Activated T-helper 2 cell treated with anti-CD3 and anti-CD28 coated beads, Interferon-gamma antibody, Interleukin-2, Interleukin-4, amounts not matched to agents 10 μg/mL and 5 μg/mL and 100 μg/mL, durations not matched to agents 14 hours and 24 hours and 36 hours (primary cell): ENCODE results near the gene GNPTG. TPM values are rescaled to one million over a fixed set of nuclear protein-coding genes. Genes with fewer than 3 reads are reported as not detected.

Experiments
- DNase-seq: peaks from one replicate; pipeline ENCODE4 v3.0.0; 2021; ENCODE audit warnings: low spot score
- H3K27ac Mint-ChIP-seq: one replicate; pipeline ENCODE4 v1.8.0; 2021; ENCODE audit warnings: mixed read lengths
- H3K27me3 Mint-ChIP-seq: one replicate; pipeline ENCODE4 v1.8.0; 2021; ENCODE audit warnings: low read depth, mixed read lengths
- H3K36me3 Mint-ChIP-seq: one replicate; pipeline ENCODE4 v1.8.0; 2021; ENCODE audit warnings: low read depth, mixed read lengths
- H3K4me1 Mint-ChIP-seq: one replicate; pipeline ENCODE4 v1.8.0; 2021; ENCODE audit warnings: low read depth, mixed read lengths
- H3K4me3 Mint-ChIP-seq: one replicate; pipeline ENCODE4 v1.8.0; 2021; ENCODE audit warnings: low read depth, mild to moderate bottlenecking, moderate library complexity, mixed read lengths
- H3K9me3 Mint-ChIP-seq: one replicate; pipeline ENCODE4 v1.8.0; 2021; ENCODE audit warnings: mixed read lengths
- intact Hi-C: fragments of 100-400 bp; cut with micrococcal nuclease; formaldehyde crosslinking; loops from one replicate; pipeline ENCODE4 v1.15.1; 2023
- total RNA-seq: library from RNA; stranded (reverse); gene quantifications from 2 replicates; pipeline ENCODE4 v1.2.3, GENCODE V29; 2022

The GNPTG gene
- total RNA-seq, 1 donor from 2014 or later: 24.1 TPM

DNA sequence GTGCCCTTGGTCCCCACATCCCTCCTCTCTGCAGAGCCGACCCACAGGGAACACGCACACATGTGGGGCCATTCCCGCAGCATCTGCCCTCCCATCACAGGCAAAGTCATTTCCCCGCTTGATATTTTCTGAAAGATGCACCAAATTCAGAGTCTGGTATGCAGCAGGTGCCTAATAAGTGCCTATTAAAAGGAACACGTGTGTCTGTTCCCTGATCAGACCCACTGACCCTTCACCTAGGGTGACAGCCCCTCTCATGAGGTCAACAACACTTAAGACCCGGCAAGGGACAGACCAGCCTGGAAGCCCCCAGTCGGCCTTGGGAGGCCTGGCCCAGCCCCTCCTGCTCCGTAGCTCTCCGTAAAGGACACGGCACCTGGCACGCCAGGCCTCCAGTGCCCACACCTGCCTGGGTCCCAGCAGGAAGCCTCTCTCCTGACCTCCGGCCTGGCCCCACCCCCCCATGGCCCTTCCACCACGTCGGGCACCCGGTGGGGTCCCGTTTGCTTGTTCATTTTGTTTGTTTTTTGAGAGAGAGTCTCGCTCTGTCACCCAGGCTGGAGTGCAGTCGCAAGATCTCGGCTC lies 42.7 kb downstream of the GNPTG start:
- H3K9me3 Mint-ChIP-seq: no peaks in the 10 kb centered on the region
- no peaks in the 10 kb centered on the region for H3K27me3 Mint-ChIP-seq
- no peaks in the 10 kb centered on the region for H3K4me1 Mint-ChIP-seq
- intact Hi-C loops: no loop called here
- H3K27ac Mint-ChIP-seq: no peak overlapping the region
- no peak overlapping the region for H3K4me3 Mint-ChIP-seq
- no peak for DNase-seq
- peaks cover 22% of the 10 kb centered on the region for H3K36me3 Mint-ChIP-seq

DNA sequence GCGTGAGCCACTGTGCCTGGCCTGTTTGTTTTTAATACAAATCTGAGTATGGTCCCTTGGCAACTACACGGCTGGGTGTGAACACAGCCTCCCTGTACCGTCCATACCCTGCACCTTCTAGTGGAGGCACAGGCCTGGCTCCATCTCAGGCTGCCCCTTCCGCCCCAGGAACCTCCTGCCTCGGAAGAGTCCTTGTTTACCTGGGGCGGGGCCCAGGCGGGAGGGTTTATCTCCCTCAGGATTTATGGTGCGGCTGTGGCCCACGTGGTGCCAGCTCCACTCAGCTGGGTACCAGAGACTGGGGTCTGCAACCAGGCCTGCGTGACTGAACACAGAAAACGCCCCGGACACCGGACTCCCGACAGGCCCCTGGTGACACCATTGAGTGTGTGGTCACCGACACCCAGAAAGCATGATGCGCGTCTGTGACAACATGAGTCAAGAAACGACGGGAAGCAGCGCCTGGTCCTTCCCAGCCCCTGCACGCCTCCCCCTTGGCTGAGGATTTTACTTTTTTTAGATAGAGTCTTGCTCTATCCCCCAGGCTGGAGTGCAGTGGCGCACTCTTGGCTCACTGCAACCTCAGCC lies 43.8 kb downstream of the GNPTG start:
- intact Hi-C loops: no loop called here
- no peak overlapping the region for H3K4me3 Mint-ChIP-seq
- no peak overlapping the region for H3K27ac Mint-ChIP-seq
- no peaks in the 10 kb centered on the region for H3K9me3 Mint-ChIP-seq
- no peaks in the 10 kb centered on the region for H3K27me3 Mint-ChIP-seq
- no peak for DNase-seq
- no peaks in the 10 kb centered on the region for H3K4me1 Mint-ChIP-seq
- H3K36me3 Mint-ChIP-seq: peaks cover 17% of the 10 kb centered on the region

DNA sequence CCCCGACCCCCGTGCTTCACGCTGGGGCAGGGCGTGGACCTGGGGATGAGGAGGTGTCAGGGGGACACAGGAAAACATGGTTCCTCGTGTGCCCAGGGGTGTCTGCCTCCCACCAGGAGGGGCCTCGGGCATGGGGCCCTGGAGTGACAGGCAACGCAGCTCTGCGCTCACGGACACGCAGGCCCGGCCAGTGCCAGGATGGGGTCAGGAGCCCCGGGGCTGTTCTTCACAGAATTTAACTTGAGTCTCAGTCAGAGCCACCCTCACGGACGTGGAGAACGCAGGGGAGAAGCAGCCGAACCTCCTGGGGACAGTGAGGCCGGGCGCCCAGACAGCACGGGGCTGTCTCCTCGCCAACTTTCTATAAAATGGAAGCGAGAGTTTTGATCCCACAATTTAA lies 46.0 kb downstream of the GNPTG start:
- no peaks in the 10 kb centered on the region for H3K4me1 Mint-ChIP-seq
- H3K36me3 Mint-ChIP-seq: peaks cover 23% of the 10 kb centered on the region
- H3K9me3 Mint-ChIP-seq: no peaks in the 10 kb centered on the region
- DNase-seq: no peak
- H3K4me3 Mint-ChIP-seq: no peak overlapping the region
- intact Hi-C loops: loop anchor here (1.0 kb wide), 1 partner anchor 39 kb away; no protein-coding TSS in a partner anchor
- no peaks in the 10 kb centered on the region for H3K27me3 Mint-ChIP-seq
- H3K27ac Mint-ChIP-seq: no peak overlapping the region

DNA sequence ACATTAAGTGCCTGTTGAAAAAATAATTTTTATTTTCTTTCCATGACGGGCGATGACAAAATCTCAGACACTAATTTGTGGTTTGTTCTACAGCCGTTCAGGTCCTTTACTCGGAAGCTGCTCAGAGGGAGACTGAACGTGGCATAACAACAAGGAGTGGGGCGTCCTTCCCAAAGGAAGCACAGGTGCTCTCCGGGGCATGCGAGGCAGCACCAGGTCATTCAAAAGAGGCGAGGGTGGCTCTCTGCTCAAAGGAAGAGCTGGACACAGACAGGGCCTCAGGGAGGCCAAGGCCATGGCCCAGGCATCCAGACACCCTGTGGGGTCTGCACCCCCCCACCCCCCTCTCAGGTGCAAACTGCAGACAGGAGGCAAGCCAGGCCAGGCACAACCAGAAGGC lies 46.6 kb downstream of the GNPTG start:
- H3K9me3 Mint-ChIP-seq: no peaks in the 10 kb centered on the region
- intact Hi-C loops: loop anchor here (1.0 kb wide), 1 partner anchor 40 kb away; no protein-coding TSS in a partner anchor
- H3K27me3 Mint-ChIP-seq: no peaks in the 10 kb centered on the region
- H3K27ac Mint-ChIP-seq: no peak overlapping the region
- peaks cover 22% of the 10 kb centered on the region for H3K36me3 Mint-ChIP-seq
- H3K4me1 Mint-ChIP-seq: no peaks in the 10 kb centered on the region
- DNase-seq: no peak
- H3K4me3 Mint-ChIP-seq: no peak overlapping the region

DNA sequence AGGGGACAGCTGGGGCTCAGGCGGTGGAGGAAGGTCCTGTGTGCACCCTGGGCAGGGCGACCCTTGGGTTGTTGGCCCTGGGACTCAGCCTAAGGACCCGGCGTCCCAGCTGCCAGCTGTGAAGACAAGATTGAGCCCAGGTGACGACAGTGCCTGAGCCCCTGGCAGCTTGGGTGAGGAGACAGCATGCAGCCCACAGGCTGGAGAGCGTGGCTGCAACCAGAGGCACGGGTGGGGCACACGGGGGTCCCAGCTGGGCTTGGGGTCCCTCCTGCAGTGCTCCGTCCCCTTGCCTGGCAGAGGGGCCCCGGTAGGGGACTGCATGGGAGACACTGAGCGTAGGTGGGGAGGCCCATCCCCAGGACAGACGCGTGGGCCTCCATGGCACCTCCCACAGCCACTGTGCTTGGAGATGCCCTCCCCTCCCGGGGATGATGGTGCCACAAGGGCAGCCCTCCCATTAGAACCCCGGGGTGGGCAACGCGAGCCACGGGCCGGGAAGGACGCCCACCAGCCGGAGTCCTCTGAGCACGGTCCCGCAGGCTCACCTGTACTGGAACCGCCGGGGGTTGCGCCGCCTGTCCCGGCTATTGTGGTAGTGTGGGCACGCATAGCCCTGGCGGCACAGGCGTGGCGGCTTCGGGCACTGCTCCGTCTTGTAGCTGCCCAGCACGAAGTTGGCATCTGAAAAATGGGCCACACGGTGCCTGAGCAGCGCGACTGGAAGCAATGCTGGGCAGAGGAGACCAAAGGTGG lies 47.3 kb downstream of the GNPTG start:
- no peak for DNase-seq
- Mint-ChIP-seq H3K4me3 (no peak overlapping the region), H3K9me3 (no peaks in the 10 kb centered on the region), H3K36me3 (peaks cover 22% of the 10 kb centered on the region), H3K4me1 (no peaks in the 10 kb centered on the region), H3K27me3 (no peaks in the 10 kb centered on the region), H3K27ac (no peak overlapping the region)
- intact Hi-C loops: loop anchor here (1.0 kb wide), 1 partner anchor 41 kb away; no protein-coding TSS in a partner anchor

DNA sequence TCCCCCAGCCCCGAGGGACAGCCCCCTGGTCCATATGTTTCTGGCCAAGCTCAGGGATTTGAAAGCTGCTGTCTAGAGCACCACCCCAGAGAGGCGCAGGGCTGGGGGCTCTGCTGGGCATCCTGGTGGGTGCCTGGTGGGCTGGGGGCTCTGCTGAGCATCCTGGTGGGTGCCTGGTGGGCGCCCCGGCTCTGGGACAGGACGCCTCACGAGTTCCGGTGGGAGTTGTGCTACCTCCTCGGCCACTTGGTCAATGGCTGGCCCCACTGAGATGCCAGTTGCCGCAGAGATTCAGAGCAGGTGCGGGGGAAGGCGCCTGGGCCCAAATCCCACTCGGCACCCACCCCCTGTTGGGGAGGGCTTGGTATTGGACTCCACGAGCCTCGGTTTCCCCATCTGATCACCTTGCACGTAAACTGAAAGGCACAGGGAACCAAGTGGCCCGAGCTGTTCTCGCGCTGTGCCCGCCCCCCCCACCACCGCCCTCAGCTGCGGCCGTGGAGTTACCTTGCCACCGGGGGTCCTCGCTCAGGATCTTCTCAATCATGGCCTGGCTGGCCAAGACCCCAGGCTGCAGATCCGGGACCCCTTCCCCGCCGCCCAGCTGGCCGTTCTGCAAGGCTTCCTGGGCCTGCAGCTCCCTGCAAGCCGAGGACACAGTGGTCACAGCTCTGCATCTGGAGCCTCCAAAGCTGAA lies 49.5 kb downstream of the GNPTG start:
- no peak for DNase-seq
- H3K4me1 Mint-ChIP-seq: no peaks in the 10 kb centered on the region
- H3K27ac Mint-ChIP-seq: no peak overlapping the region
- no peaks in the 10 kb centered on the region for H3K27me3 Mint-ChIP-seq
- no peak overlapping the region for H3K4me3 Mint-ChIP-seq
- intact Hi-C loops: no loop called here
- peaks cover 22% of the 10 kb centered on the region for H3K36me3 Mint-ChIP-seq
- no peaks in the 10 kb centered on the region for H3K9me3 Mint-ChIP-seq

DNA sequence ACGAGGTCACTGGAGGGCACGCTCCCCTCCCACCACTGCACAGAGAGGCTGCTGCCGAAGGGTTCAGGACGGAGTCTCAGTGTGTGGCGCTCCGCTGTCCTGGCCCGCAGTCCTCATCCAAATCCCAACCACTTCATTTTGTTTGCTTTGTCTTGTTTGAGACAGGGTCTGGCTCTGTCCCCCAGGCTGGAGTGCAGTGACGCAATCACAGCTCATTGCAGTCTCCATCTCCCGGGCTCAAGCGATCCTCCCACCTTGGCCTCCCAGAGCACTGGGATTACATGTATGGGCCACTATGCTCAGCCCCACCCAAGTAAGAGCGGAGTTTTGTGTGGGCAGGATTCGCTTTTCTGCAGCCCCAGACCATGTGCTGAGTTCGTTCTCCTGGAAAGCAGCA lies 50.0 kb downstream of the GNPTG start:
- Mint-ChIP-seq H3K4me3 (no peak overlapping the region), H3K36me3 (peaks cover 21% of the 10 kb centered on the region), H3K9me3 (no peaks in the 10 kb centered on the region), H3K27me3 (no peaks in the 10 kb centered on the region), H3K4me1 (no peaks in the 10 kb centered on the region), H3K27ac (no peak overlapping the region)
- intact Hi-C loops: no loop called here
- DNase-seq: no peak

DNA sequence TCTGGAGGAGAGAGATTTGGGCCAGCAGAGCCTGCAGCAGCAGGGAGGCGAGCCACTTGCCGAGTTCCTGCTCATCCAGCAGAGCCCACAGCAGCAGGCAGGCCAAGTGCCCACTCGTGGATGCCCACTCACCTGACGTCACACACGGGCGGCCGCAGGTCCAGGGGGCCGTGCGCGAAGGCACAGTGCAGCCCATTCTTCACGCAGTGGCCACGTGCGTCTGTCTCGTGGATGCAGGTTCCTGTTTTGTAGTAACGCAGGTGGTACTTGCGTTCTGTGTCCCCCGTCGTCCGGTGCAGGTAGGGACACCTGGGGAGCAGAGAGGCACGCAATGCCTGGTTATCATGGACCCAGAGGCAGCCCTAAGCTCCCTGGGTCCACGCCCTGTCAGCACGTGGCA lies 51.3 kb downstream of the GNPTG start:
- H3K4me1 Mint-ChIP-seq: peaks cover 2% of the 10 kb centered on the region
- H3K9me3 Mint-ChIP-seq: no peaks in the 10 kb centered on the region
- no peak overlapping the region for H3K4me3 Mint-ChIP-seq
- intact Hi-C loops: no loop called here
- no peak for DNase-seq
- H3K36me3 Mint-ChIP-seq: peaks cover 19% of the 10 kb centered on the region
- no peaks in the 10 kb centered on the region for H3K27me3 Mint-ChIP-seq
- no peak overlapping the region for H3K27ac Mint-ChIP-seq

DNA sequence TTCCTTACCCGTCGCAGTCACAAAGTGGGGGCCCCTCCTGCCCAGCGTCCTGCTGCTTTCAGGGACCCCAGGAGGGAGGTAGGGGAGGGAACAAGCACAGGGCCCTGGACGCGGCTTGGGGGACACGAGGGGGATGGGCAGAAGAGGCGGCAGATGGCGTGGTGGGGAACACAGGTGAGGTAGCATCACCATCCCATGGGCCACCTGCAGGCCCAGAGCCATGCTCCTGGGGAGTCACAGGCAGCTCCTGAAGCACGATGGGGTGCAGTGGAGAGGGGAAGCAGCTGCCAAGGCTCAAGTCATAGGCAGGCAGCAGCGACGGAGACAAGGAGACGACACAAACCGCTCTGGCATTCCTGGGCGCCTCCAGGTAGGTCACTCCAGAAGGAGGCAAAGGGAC lies 52.0 kb downstream of the GNPTG start:
- no peak for DNase-seq
- Mint-ChIP-seq H3K36me3 (peaks cover 14% of the 10 kb centered on the region), H3K4me3 (no peak overlapping the region), H3K27me3 (no peaks in the 10 kb centered on the region), H3K4me1 (peaks cover 2% of the 10 kb centered on the region), H3K27ac (no peak overlapping the region), H3K9me3 (no peaks in the 10 kb centered on the region)
- intact Hi-C loops: no loop called here

DNA sequence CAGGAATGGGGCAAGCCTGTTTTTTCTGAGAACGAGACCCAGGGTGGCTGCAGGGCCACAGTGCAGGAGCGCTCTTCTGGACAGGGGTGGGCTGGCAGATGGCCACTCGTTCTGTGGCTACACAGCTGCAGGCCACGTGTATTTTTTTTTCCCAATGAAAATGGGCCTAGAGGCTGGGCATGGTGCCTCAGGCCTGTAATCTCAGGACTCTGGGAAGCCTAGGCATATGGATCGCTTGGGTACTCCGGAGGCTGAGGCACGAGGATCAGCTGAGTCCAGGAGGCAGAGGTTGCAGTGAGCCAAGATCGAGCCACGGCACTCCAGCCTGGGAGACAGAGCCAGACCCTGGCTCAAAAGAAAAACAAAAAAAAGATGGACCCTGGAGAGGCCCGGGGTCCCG lies 56.0 kb downstream of the GNPTG start:
- DNase-seq: no peak
- Mint-ChIP-seq H3K4me1 (peaks cover 2% of the 10 kb centered on the region), H3K36me3 (peaks cover 17% of the 10 kb centered on the region), H3K9me3 (no peaks in the 10 kb centered on the region), H3K27me3 (no peaks in the 10 kb centered on the region), H3K4me3 (peak overlapping the region; percentile 47), H3K27ac (peak overlapping the region; percentile 46)
- intact Hi-C loops: no loop called here

DNA sequence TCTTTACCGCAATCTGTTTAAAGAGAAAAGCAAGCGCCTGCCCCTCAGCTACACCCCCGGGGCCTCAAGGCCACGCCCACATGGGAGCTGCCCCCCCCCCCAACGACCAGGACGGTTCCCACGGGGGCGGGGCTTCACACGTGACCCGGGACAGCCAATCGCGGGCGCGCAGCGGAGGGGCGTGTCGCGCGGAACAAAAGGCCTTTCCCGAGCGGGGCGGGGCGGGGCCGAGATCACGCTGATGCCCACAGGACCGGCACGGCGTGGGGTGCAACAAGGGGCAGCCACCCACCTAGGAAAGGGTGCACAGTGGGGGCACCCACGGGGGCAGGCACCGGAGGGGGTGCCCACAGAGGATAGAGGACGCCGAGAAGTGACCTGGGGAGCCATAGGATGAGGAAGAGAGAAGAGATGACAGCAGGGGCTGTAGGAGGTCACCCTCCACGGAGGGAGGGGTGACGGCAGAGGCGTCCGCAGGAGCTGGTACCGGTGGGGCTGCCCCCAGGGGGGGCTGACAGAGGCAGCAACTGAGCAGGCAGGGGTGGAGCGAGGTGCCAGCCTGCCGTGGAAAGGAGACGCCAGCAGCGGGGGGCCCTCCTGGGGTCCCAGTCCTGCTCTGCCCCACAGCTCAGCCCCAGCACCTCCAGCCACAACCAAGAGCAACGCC lies 56.6 kb downstream of the GNPTG start:
- Mint-ChIP-seq H3K27ac (no peak overlapping the region), H3K36me3 (peaks cover 14% of the 10 kb centered on the region), H3K4me3 (peak overlapping the region; percentile 67), H3K4me1 (peaks cover 2% of the 10 kb centered on the region), H3K9me3 (no peaks in the 10 kb centered on the region), H3K27me3 (no peaks in the 10 kb centered on the region)
- intact Hi-C loops: no loop called here
- DNase-seq: peak; percentile 93

DNA sequence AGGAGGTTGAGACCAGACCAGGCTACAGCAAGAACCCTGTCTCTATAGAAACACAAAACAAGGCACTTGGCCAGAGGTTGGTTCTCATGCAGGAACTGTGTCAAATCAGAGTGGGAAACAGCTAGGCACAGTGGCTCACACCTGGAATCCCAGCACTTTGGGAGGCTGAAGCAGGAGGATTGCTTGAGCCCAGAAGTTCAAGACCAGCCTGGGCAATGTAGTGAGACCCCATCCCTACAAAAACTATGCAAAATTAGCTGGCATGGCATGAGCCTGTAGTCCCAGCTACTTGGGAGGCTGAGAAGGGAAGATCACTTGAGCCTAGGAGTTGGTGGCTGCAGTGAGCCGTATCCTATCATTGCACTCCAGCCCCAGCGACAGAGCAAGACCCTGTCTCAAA lies 61.1 kb downstream of the GNPTG start:
- H3K9me3 Mint-ChIP-seq: no peaks in the 10 kb centered on the region
- H3K4me3 Mint-ChIP-seq: peak overlapping the region; percentile 17
- intact Hi-C loops: no loop called here
- H3K27me3 Mint-ChIP-seq: no peaks in the 10 kb centered on the region
- H3K36me3 Mint-ChIP-seq: peaks cover 19% of the 10 kb centered on the region
- no peak for DNase-seq
- H3K27ac Mint-ChIP-seq: no peak overlapping the region
- peaks cover 4% of the 10 kb centered on the region for H3K4me1 Mint-ChIP-seq
